Lung microvascular endothelial cell (primary cell): ENCODE results near the gene MAP3K6. TPM values are rescaled to one million over a fixed set of nuclear protein-coding genes. Genes with fewer than 3 reads are reported as not detected.
"Not testable (repeated sequence)": the region's sequence is repeated elsewhere in the genome, so short reads cannot be mapped to it uniquely, and the experiment has no call there.

Experiments
- DNase-seq, 2 donors: peaks; one replicate each; pipeline versions ENCODE4 v3.0.0 to v3.0.0-alpha.2; 2010; ENCODE audit warnings: low read depth in 2 of 2
- total RNA-seq: library from RNA; depleted of rRNA; stranded (reverse); fragments of >200 nt; gene quantifications from 2 replicates; pipeline ENCODE4 v1.2.1, GENCODE V29; 2014

Gene MAP3K6, protein sequence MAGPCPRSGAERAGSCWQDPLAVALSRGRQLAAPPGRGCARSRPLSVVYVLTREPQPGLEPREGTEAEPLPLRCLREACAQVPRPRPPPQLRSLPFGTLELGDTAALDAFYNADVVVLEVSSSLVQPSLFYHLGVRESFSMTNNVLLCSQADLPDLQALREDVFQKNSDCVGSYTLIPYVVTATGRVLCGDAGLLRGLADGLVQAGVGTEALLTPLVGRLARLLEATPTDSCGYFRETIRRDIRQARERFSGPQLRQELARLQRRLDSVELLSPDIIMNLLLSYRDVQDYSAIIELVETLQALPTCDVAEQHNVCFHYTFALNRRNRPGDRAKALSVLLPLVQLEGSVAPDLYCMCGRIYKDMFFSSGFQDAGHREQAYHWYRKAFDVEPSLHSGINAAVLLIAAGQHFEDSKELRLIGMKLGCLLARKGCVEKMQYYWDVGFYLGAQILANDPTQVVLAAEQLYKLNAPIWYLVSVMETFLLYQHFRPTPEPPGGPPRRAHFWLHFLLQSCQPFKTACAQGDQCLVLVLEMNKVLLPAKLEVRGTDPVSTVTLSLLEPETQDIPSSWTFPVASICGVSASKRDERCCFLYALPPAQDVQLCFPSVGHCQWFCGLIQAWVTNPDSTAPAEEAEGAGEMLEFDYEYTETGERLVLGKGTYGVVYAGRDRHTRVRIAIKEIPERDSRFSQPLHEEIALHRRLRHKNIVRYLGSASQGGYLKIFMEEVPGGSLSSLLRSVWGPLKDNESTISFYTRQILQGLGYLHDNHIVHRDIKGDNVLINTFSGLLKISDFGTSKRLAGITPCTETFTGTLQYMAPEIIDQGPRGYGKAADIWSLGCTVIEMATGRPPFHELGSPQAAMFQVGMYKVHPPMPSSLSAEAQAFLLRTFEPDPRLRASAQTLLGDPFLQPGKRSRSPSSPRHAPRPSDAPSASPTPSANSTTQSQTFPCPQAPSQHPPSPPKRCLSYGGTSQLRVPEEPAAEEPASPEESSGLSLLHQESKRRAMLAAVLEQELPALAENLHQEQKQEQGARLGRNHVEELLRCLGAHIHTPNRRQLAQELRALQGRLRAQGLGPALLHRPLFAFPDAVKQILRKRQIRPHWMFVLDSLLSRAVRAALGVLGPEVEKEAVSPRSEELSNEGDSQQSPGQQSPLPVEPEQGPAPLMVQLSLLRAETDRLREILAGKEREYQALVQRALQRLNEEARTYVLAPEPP (N-terminal part only)
- total RNA-seq = 2.0 and 3.9 TPM in 2 replicates

DNA sequence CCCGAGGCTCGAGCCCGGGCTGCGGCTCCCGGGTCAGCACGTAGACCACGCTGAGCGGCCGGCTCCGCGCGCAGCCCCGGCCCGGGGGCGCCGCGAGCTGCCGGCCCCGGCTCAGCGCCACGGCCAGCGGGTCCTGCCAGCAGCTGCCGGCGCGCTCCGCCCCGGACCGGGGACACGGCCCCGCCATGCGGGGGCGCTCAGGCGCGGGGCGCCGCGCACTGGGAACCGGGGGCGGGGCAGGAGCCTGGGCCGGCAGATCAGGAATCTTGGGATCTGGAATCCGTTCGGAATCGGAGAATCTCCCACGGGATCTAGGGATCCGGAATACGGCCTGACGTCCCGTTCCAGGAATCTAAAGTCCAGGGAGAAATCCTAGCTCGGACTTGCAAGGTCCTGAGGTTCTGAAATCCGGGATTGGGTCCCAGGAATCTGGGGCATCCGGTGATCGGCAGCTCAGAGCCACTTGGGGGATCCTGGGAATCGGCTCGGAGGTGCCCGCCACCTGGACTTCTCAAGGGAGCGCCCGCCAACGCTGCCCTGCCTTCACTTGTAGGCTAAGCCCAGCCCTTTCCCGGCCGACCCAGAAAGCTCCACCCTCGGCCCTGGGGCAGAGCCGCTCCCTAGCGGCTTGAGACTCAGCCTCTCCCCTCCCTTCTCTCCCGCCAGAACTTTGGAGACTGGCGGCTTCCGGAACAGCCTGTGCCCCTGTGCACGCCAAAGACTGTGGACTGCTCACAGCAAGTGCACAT lies at the start of gene MAP3K6:
MAP3K6 (minus strand) TSS at position 551 of the 749 bp plus-strand sequence; CDS start at position 187, 364 bp downstream.
- DNase-seq = peak; percentile 71 to 73

DNA sequence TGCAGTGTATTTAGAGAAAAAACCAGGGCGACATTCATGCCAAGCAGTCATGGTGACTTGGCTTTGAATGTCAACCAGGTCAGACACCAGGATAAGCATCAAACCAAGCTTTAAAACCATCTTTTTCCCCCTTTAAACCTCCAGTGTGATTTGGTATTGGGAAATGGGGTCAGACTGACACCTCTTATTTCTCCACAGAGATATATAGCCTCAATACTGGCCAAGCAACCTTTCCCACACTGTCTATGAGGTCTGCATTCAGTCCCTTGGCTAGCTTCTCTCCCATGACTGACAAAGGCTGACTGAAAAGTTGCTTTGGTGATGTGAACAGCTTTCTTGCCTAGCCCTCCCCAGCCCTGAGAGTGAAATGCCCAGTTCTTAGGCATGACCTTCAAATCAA lies 47.3 kb upstream of the MAP3K6 start:
- no peak for DNase-seq

DNA sequence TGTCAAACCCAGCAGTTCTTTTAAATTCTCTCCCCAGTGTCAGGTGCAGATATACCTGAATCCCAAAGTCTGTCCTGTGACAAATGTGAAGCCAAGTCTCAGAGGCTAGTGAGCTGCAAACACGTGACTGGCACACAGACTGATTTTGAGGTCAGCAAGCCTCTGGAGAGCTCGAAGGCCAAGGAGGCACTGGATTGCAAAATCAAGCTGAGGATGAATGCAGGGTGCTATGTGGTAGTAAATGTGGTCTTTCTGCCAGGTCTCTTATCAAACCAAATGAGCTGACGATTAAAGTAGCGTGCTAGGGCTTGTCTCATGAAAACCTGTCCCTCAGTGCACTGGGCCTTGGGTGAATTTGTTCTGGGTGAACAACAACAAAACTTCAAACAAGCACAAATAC lies 46.2 kb upstream of the MAP3K6 start:
- DNase-seq = no peak

- DNase-seq = no peak
Observed at GRCh38 chr1:27412502-27412901, 45.7 kb upstream of the MAP3K6 start.

DNA sequence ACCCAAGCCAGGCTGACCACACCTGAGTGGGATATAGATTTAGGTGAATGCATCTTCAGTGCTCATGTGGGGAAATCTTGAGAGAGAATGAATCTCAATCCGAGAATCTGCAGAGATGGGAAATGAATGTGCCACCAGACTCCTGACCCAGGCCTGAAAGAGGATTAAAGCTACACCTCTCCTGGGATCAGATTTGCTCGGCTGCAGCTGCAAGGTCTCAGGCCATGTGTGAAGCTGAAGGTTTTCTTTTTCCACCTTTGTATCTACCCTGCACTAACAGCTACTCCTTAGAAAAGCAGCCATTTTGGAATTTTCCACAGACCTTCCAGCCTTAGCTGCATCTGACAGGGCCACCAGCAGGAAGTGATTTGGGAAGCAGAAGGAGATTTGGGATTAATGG lies 43.9 kb upstream of the MAP3K6 start:
- DNase-seq = no peak

GRCh38 chr1:27409669-27410068 lies 42.9 kb upstream of the MAP3K6 start:
- no peak for DNase-seq

- no peak for DNase-seq
Observed at GRCh38 chr1:27408151-27408550, 41.4 kb upstream of the MAP3K6 start.

GRCh38 chr1:27406791-27407190 lies 40.0 kb upstream of the MAP3K6 start:
- DNase-seq = not testable (repeated sequence)

GRCh38 chr1:27406362-27406680 lies 39.6 kb upstream of the MAP3K6 start:
- DNase-seq = no peak

GRCh38 chr1:27405598-27406361 lies 39.0 kb upstream of the MAP3K6 start:
- not testable (repeated sequence) for DNase-seq

DNA sequence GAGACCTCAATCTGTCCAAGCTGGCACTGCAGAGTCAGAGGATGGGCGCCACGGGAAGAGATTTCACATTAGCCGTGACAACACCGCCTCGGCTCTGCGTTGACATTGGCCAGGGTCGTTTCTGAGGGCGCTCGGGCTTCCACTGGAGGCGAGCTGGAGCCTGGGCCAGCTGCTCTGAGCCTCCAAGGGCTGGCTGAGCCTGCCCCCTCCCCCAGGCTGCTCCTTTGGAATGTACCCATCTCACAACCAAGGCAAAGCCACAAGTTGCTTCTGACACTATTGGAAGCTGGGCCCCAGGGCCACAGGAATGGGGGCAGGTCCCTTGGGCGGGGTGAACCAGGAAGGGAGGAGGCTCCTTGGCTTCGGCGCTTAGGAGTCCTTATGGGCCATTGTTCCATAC lies 38.3 kb upstream of the MAP3K6 start:
- DNase-seq = no peak

- no peak for DNase-seq
Observed at GRCh38 chr1:27403931-27404330, 37.2 kb upstream of the MAP3K6 start.

DNA sequence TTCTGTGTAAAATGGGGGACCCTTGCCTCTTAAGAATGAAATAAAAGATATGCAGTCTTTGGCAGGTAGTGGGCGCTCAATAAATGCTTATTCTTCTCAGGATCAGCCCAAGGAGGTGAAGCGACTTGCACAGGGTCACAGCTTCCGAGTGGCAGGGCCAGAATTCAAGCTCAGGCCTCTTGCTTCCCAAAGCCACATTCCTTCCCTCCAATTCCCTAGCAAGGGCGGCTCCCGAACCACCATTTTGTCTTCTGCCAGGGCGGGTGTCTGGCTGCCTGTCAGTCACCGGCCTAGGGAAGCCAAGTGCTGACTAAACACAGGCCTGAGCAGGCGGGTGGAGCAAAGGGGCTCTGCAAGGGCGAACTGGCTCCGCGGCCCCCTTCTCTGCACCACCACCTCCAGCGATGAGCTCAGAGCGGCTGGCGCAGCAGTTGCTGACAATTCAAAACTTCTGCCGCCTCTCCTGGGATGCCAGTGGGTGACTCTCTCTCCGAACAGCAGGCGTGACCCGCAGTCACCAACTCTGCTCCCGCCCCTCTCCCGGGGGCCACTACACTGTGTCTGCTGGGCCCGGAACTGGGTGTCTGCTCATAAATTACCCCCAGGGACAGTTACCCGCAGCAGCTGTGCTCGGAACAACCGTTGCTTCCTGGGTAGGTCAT lies 36.4 kb upstream of the MAP3K6 start:
- DNase-seq = peak in 1 of 2 donors; percentile 51

DNA sequence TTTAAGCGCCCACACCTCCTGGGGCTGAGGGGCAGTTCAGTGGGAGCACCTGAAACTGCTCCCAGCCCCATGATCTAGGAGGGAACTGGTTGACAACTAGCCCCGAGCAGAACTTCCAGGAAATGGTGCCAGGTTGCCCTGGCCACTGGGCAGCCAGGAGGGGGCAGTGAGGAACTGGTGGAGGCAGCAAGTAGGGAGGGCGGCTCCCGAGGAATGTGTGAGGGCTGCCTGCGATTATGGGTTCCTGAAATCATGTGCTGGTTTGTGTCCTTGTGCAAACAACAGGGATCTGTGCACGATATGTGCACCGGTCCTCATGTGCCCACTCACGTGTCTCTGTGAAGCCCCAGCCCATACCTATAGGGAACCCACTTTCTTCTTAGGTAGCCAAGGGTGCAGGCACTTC lies 35.6 kb upstream of the MAP3K6 start:
- DNase-seq = peak; percentile 77 to 78

GRCh38 chr1:27400963-27401341 lies 34.2 kb upstream of the MAP3K6 start:
- no peak for DNase-seq

- no peak for DNase-seq
Observed at GRCh38 chr1:27400082-27400962, 33.6 kb upstream of the MAP3K6 start.

DNA sequence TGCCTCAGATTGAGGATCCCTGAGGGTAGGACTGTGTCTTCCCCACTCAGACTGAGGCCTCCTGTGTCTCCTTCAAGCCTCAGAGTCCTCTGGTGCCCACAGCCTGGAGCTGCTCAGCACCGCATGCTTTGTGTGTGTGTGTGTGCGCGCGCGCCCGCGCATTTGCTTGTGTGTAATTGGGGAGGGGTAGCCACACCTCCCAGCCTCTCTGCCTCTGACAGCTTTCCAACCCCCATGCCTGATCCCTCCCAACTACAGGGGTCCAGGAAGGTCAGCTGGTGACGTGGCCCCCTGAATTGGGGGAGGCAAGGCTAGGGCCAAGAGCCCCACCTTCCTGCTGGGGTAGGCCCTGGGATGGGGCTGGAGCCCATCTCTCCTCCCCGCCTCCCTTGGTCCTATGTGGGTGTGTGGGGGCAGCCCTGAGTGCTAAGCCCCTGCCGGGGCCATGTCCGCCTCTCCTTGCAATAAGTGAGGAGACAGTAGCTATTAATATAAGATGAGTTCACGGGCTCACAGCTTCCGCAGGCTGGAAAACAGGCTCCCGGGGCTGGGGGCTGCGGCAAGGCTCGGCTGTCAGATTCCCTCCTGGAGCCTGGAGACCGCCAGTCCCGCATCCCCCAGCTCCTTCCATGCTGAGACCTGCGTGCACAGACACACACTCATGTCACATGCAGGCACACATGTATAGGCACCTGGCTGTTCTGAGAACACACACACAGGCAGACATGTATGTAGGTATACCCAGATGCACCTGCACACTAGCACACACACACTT lies 32.7 kb upstream of the MAP3K6 start:
- no peak for DNase-seq
